ENCODE results near the gene PCDHGB5. TPM values are rescaled to one million over a fixed set of nuclear protein-coding genes. Genes with fewer than 3 reads are reported as not detected.

PCDHGB5 gene
- total and polyA plus RNA-seq, 2 of the 13 experiments (the other 11 are each of a cell fraction or from before 2014, with no cell fraction given), result 0.08 to 0.44 TPM

GRCh38 chr5:141434006-141434405 lies 36.3 kb downstream of the PCDHGB5 start (continued):
- TF ChIP-seq ZNF142 (CRISPR knock-in tag; IDR thresholded peaks at IDR 0.05) (no peak), MAFF (IDR thresholded peaks at IDR 0.05; ENCODE audit: low read depth, low read length) (no peak), SKIL (CRISPR knock-in tag; IDR thresholded peaks at IDR 0.05; ENCODE audit: borderline replicate concordance) (no peak), ZSCAN12 (CRISPR knock-in tag; IDR thresholded peaks at IDR 0.05) (no peak), FOXO1 (CRISPR knock-in tag; IDR thresholded peaks at IDR 0.05) (no peak), ZNF678 (CRISPR knock-in tag; IDR thresholded peaks at IDR 0.05) (no peak), AFF4 (CRISPR knock-in tag; IDR thresholded peaks at IDR 0.05) (no peak), ZNF441 (CRISPR knock-in tag; IDR thresholded peaks at IDR 0.05; ENCODE audit: borderline replicate concordance) (no peak), ZNF639 (CRISPR knock-in tag; conservative IDR thresholded peaks at IDR 0.05) (no peak), RNF2 (conservative IDR thresholded peaks at IDR 0.05; ENCODE audit: low read depth) (no peak), SP140L (CRISPR knock-in tag; IDR thresholded peaks at IDR 0.05; ENCODE audit: borderline replicate concordance) (no peak), PRPF4 (IDR thresholded peaks at IDR 0.05; ENCODE audit: low read depth, low read length, poor library complexity, severe bottlenecking) (no peak), PRDM4 (CRISPR knock-in tag; IDR thresholded peaks at IDR 0.05; ENCODE audit: borderline replicate concordance) (no peak)
